Activated effector memory CD4-positive, alpha-beta T cell treated with Interleukin-2 at 50 U/mL for 16 hours (primary cell): Measurements from ENCODE around the gene CEP128.

Experiments
- DNase-seq: peaks from one replicate; pipeline ENCODE4 v3.0.0-alpha.2; 2020

Gene CEP128

GRCh38 chr14:80535171-80535570 is 406.4 kb downstream of the CEP128 start:
- no peak for DNase-seq

- no peak for DNase-seq
Measured at GRCh38 chr14:80523518-80524117, 417.9 kb downstream of the CEP128 start.

GRCh38 chr14:80522936-80523335 is 418.6 kb downstream of the CEP128 start:
- no peak for DNase-seq

GRCh38 chr14:80522411-80522810 is 419.1 kb downstream of the CEP128 start:
- no peak for DNase-seq

- no peak for DNase-seq
Measured at GRCh38 chr14:80521456-80521855, 420.1 kb downstream of the CEP128 start.

- DNase-seq = no peak
Measured at GRCh38 chr14:80519002-80519401, 422.5 kb downstream of the CEP128 start.

GRCh38 chr14:80518173-80518572 is 423.4 kb downstream of the CEP128 start:
- no peak for DNase-seq

GRCh38 chr14:80507292-80507869 is 434.2 kb downstream of the CEP128 start:
- no peak for DNase-seq

- DNase-seq = no peak
Measured at GRCh38 chr14:80504781-80505180, 436.8 kb downstream of the CEP128 start.

- no peak for DNase-seq
Measured at GRCh38 chr14:80498533-80498932, 443.0 kb downstream of the CEP128 start.

GRCh38 chr14:80496090-80496489 is 445.4 kb downstream of the CEP128 start:
- no peak for DNase-seq

GRCh38 chr14:80494769-80495168 is 446.8 kb downstream of the CEP128 start:
- DNase-seq = no peak

GRCh38 chr14:80493620-80494019 is 447.9 kb downstream of the CEP128 start:
- DNase-seq = no peak

GRCh38 chr14:80491650-80492049 is 449.9 kb downstream of the CEP128 start:
- DNase-seq = no peak

- DNase-seq = no peak
Measured at GRCh38 chr14:80491131-80491530, 450.4 kb downstream of the CEP128 start.

- DNase-seq = no peak
Measured at GRCh38 chr14:80489513-80489912, 452.0 kb downstream of the CEP128 start.

- DNase-seq = no peak
Measured at GRCh38 chr14:80485764-80486163, 455.8 kb downstream of the CEP128 start.

- DNase-seq = no peak
Measured at GRCh38 chr14:80483331-80483730, 458.2 kb downstream of the CEP128 start.

- no peak for DNase-seq
Measured at GRCh38 chr14:80477388-80478160, 464.0 kb downstream of the CEP128 start.

- no peak for DNase-seq
Measured at GRCh38 chr14:80475074-80475473, 466.5 kb downstream of the CEP128 start.

- no peak for DNase-seq
Measured at GRCh38 chr14:80468331-80469122, 473.0 kb downstream of the CEP128 start.

- DNase-seq = no peak
Measured at GRCh38 chr14:80465546-80466220, 475.9 kb downstream of the CEP128 start.
